Ishikawa (cell line): ENCODE measurements around the gene OR52N2.

ENCODE experiments used
- CEBPB ChIP-seq: IDR thresholded peaks from 2 replicates; pipeline ENCODE4 v1.6.1; 2012
- CREB1 ChIP-seq: IDR thresholded peaks from 2 replicates; pipeline ENCODE4 v1.6.1; 2012; ENCODE audit warnings: low read depth
- EGR1 ChIP-seq: IDR thresholded peaks from 2 replicates; pipeline ENCODE4 v1.6.1; 2012
- EP300 ChIP-seq: IDR thresholded peaks from 2 replicates; pipeline ENCODE4 v1.6.1; 2012; ENCODE audit warnings: borderline replicate concordance
- FOXM1 ChIP-seq: IDR thresholded peaks from 2 replicates; pipeline ENCODE4 v1.6.1; 2012; ENCODE audit warnings: low read depth, borderline replicate concordance
- RAD21 ChIP-seq: IDR thresholded peaks from 2 replicates; pipeline ENCODE4 v1.6.1; 2012; ENCODE audit warnings: low read depth
- TEAD4 ChIP-seq: IDR thresholded peaks from 2 replicates; pipeline ENCODE4 v1.6.1; 2012
- USF1 ChIP-seq: IDR thresholded peaks from 2 replicates; pipeline ENCODE4 v1.6.1; 2012
- YY1 ChIP-seq: IDR thresholded peaks from 2 replicates; pipeline ENCODE4 v1.6.1; 2012; ENCODE audit warnings: low read depth
- ZBTB7A ChIP-seq: IDR thresholded peaks from 2 replicates; pipeline ENCODE4 v1.6.1; 2012; ENCODE audit warnings: low read depth
- TF ChIP-seq, protein P1 (sequence below): IDR thresholded peaks from 2 replicates; pipeline ENCODE4 v1.6.1; 2012

DNA sequence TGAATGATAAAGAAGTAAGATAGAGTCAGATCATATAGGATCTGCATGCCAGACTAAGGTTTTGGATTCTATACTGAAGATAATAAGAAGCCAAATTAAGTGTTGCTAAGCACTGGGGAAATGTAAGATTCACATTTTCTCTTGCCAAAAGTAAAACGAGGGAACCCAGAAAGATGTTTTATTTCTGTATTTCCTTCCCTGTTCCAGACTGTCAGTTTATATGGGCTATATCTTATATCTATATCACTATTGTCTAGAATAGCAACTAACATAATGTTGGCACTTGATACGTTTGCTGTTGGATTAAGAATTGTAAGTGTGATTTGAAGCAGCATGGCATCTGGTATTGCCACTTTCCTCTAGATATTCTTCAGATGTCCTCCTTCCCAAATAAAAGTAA, 24.7 kb downstream of the OR52N2 start:
- TF ChIP-seq EP300 (no peak), TEAD4 (no peak), USF1 (no peak), ZBTB7A (no peak), YY1 (no peak), FOXM1 (no peak), CEBPB (no peak), EGR1 (no peak), CREB1 (no peak), RAD21 (no peak)
- TF ChIP-seq, protein P1, sequence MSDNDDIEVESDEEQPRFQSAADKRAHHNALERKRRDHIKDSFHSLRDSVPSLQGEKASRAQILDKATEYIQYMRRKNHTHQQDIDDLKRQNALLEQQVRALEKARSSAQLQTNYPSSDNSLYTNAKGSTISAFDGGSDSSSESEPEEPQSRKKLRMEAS = no peak
